ENCODE results near the gene MTERF4.

GRCh38 chr2:241131531-241131930, 29.4 kb upstream of the MTERF4 start:
- no peak for TF ChIP-seq CTCF (conservative IDR thresholded peaks at IDR 0.05; ENCODE audit: low read length)
- TF ChIP-seq EZH2phosphoT487 (IDR thresholded peaks at IDR 0.05; ENCODE audit: borderline replicate concordance): no peak
